T-helper 2 cell treated with Interferon-gamma antibody and Interleukin-4, amounts not matched to agents 5 μg/mL and 100 μg/mL, for 36 hours (primary cell): Measurements from ENCODE around the gene RAET1G.
"Not testable (repeated sequence)": the region's sequence is repeated elsewhere in the genome, so short reads cannot be mapped to it uniquely, and the experiment has no call there.

Source experiments
- DNase-seq: peaks from one replicate; pipeline ENCODE4 v3.0.0; 2021; ENCODE audit warnings: low spot score
- H3K27ac Mint-ChIP-seq: one replicate; pipeline ENCODE4 v1.8.0; 2021; ENCODE audit warnings: mild to moderate bottlenecking, mixed read lengths
- H3K27me3 Mint-ChIP-seq: one replicate; pipeline ENCODE4 v1.8.0; 2021; ENCODE audit warnings: low read depth, mixed read lengths
- H3K36me3 Mint-ChIP-seq: one replicate; pipeline ENCODE4 v1.8.0; 2021; ENCODE audit warnings: low read depth, mixed read lengths
- H3K4me1 Mint-ChIP-seq: one replicate; pipeline ENCODE4 v1.8.0; 2021; ENCODE audit warnings: low read depth, mixed read lengths
- H3K4me3 Mint-ChIP-seq: one replicate; pipeline ENCODE4 v1.8.0; 2022; ENCODE audit warnings: mild to moderate bottlenecking, moderate library complexity, mixed read lengths
- H3K9me3 Mint-ChIP-seq: one replicate; pipeline ENCODE4 v1.8.0; 2021; ENCODE audit warnings: mixed read lengths

Gene RAET1G

DNA sequence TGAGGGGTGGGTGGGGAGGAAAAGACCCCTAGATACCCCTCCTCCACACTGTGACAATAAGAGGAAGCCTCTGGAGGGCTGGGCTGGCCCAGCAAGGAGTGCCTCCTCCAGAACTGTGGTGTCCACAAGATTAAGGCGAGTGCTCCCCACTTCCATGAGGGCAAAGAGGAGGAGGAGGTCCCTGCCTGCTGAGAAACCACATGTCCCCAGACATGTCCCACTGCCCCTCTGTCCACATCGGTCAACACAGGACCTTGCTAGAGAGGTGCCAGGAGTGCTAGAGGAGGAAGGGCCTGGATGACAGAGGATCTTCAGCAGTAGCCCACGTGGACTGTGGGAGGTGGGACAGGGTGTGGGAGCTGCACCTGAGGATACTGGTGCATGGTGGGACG, 3.1 kb downstream of the RAET1G start:
- DNase-seq, result no peak
- H3K9me3 Mint-ChIP-seq, result no peaks in the 10 kb centered on the region
- no peak overlapping the region for H3K4me3 Mint-ChIP-seq
- no peaks in the 10 kb centered on the region for H3K36me3 Mint-ChIP-seq
- peaks cover 61% of the 10 kb centered on the region for H3K27me3 Mint-ChIP-seq
- H3K27ac Mint-ChIP-seq, result no peak overlapping the region
- peaks cover 9% of the 10 kb centered on the region for H3K4me1 Mint-ChIP-seq

DNA sequence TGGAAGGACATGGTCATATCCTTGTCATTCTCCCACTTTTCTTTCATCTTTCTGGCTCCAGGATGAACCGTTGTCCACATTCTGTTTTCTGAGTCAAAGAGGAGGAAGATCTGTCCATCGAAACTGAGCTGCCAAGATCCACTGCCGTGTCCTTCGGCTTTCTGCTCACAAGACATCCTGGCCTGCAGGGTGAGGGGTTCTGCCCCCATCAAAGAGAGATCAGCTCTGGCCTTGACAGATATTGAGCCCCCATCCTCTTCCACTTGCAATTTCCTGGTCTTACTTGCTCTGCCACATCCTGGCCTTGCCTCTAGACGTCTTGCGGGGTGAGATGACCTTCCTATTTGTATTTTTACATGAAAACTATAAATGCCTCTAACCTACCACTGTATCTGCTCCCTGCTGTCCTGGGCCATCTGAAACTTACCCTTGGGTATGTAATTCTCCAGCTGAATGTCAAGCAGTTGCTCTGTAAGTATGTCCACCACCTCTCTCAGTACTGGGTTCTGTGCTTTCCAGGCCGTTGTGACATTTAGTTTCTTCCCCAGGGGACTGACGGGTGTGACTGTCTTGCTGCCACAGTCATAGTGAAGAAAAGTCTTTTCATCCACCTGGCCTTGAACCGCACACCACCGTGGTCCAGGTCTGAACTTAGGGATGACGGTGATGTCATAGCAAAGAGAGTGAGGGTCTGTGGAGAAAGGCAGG, 3.6 kb downstream of the RAET1G start:
- not testable (repeated sequence) for H3K4me1 Mint-ChIP-seq, H3K4me3 Mint-ChIP-seq, H3K27ac Mint-ChIP-seq, H3K9me3 Mint-ChIP-seq, H3K36me3 Mint-ChIP-seq, DNase-seq
- peaks cover 60% of the 10 kb centered on the region for H3K27me3 Mint-ChIP-seq

DNA sequence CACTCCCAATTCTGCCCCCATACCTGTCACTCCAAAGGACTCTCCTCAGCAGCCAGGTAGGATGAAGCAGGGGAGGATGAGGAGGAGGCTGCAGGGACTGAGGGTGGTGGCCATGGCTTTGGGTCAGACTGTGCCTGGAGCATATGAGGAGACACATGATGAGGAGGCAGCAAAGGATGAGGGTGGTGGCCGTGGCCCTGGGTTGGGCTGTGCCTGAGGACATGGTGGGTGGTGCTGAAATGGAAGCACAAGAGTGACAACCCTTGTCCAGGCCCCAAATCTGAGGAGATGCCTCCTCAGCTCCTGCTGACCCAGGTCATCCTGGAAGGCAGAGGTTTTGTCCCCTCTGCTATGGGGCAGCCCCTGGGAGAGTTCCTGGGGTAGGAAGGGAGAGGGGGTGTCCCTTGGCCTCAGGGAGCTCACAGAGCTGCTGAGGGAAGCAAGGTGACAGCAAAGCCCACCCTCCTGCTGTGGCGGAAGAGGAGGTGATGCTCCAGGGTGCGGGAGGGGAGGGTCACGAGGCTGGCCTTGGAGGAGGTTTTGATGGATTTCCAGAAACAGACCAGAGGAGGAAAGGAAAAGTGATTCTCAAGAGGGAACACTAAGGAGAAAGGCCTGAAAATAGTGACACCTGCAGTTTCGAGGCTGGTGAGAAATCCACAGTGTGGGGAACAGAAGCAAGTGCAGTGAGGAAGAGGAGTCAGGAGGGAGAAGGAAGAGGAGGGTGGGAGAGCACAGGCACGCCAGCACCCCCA, 4.6 kb downstream of the RAET1G start:
- H3K4me3 Mint-ChIP-seq, result no peak overlapping the region
- no peak overlapping the region for H3K27ac Mint-ChIP-seq
- no peaks in the 10 kb centered on the region for H3K36me3 Mint-ChIP-seq
- H3K4me1 Mint-ChIP-seq, result peaks cover 8% of the 10 kb centered on the region
- no peaks in the 10 kb centered on the region for H3K9me3 Mint-ChIP-seq
- no peak for DNase-seq
- peaks cover 54% of the 10 kb centered on the region for H3K27me3 Mint-ChIP-seq

DNA sequence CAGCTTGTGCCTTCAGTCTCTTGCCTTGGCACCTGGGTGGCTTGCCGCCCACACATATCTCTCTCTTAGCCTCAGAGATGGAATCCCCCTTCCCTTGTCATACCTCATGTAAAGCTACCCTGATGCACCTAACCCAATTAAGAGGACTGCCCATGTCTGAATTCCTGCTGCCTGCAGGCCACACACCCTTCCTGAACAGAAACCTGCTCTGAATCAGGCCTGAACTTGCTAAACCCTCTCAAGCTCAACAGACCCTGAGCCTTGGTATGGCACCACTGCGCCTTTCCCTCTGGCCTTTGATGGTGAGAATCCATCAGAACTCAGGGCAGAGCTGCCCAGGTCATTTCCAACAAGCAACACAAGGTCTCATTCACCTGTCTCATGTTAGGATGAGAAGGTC, 5.2 kb downstream of the RAET1G start:
- Mint-ChIP-seq H3K4me1 (peaks cover 3% of the 10 kb centered on the region), H3K4me3 (no peak overlapping the region), H3K36me3 (no peaks in the 10 kb centered on the region), H3K27ac (no peak overlapping the region), H3K27me3 (peaks cover 53% of the 10 kb centered on the region), H3K9me3 (no peaks in the 10 kb centered on the region)
- DNase-seq, result no peak

DNA sequence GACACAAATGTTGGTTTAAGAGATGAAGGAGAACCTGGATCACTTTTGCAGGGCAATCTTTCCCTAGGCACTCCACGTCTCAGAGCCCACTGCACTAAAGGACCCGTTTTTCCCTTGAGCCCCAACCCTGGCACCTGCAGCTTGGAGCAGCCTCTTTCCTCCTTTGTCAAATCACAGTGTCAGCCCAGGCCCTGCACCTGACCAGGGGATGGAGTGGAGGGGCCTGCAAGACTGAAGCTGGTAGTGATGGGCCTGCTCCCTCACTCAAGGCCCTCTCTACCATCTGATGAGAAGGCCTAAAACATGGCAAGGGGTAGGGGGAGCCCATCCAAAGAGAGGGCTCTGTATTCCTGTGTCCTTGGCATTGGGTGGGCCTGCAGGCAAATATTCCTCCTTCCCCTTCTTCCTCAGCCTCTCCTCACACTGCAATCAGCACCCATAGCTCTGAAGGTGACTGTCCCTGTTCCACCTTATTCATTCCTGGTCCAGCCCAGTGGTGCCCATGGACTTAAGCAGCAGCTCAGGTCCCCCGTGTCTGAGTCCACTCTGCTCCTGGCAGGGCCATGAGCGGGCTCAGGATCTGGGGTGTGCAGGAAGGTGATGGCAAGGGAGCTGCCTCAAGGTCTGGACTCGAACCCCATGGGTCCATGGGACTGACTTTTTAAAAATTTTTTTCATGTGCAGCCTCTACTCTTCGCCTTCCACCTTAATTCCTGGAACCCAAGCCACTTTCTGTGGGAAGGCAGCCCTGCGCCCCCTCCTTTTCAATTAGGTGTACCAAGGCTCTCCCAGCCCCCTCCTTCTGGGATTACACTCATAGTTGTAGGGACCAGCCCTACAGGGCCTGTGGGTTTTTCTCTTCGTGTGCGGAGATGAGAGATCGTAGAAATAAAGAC, 6.7 kb downstream of the RAET1G start:
- no peak for DNase-seq
- Mint-ChIP-seq H3K4me3 (no peak overlapping the region), H3K27me3 (peaks cover 44% of the 10 kb centered on the region), H3K9me3 (no peaks in the 10 kb centered on the region), H3K36me3 (no peaks in the 10 kb centered on the region), H3K27ac (no peak overlapping the region), H3K4me1 (no peaks in the 10 kb centered on the region)

DNA sequence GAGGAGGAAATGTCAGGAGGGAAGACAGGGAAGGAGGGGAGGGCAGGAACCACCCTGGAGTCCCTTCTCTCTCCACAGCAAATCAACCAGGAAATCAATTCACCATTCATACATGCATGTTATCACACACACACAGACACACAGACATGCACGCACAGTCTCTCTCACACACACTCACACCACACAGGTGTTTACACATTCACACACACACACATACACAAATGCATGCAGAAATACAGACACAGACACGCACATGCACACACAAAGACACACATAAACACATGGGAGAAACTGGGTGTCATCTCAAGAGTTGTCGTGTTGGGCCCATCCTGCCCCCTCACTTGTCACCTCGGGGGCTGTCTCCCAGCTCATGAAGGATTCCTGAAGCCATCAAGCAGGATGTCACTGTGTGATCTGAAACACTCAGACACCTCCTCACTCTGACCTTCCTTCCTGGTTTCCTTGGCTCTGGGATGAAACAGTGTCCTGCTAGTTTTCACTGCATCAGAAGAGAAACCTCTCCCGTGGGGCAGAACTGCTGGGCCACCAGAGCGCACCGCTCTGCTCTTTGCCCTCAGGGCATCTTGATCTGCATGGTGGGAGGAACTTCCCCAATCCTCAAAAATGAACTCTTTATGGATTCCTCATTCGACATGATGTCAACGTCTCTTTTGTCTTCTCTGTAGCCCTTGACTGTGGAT, 9.2 kb downstream of the RAET1G start:
- DNase-seq, result no peak
- peaks cover 23% of the 10 kb centered on the region for H3K27me3 Mint-ChIP-seq
- H3K9me3 Mint-ChIP-seq, result peaks cover 3% of the 10 kb centered on the region

DNA sequence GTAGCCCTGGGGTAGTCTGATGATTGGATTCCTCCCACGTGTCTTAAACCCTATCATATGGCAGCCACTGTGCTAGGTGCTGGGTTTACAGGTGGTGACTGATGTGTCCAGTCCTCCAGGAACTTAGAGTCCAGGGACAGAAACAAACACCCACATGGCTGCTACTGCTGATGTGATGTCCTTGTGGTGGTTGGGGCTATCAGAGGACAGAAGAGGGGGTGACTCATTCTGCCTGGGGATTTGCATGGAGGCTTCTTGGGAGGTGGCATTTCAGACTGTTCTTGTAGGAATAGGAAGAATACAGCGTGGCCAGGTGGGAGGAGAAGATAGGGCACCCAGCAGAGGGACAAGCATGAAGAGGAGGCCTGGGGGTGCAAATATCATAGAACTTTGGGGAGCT, 9.8 kb downstream of the RAET1G start:
- no peaks in the 10 kb centered on the region for H3K36me3 Mint-ChIP-seq
- no peak overlapping the region for H3K27ac Mint-ChIP-seq
- no peak overlapping the region for H3K4me3 Mint-ChIP-seq
- peaks cover 19% of the 10 kb centered on the region for H3K27me3 Mint-ChIP-seq
- H3K4me1 Mint-ChIP-seq, result no peaks in the 10 kb centered on the region
- peaks cover 5% of the 10 kb centered on the region for H3K9me3 Mint-ChIP-seq
- no peak for DNase-seq

More for the DNA sequence above, 9.2 kb downstream of the RAET1G start:
- no peaks in the 10 kb centered on the region for H3K4me1 Mint-ChIP-seq
- H3K36me3 Mint-ChIP-seq, result no peaks in the 10 kb centered on the region
- H3K4me3 Mint-ChIP-seq, result no peak overlapping the region
- no peak overlapping the region for H3K27ac Mint-ChIP-seq

DNA sequence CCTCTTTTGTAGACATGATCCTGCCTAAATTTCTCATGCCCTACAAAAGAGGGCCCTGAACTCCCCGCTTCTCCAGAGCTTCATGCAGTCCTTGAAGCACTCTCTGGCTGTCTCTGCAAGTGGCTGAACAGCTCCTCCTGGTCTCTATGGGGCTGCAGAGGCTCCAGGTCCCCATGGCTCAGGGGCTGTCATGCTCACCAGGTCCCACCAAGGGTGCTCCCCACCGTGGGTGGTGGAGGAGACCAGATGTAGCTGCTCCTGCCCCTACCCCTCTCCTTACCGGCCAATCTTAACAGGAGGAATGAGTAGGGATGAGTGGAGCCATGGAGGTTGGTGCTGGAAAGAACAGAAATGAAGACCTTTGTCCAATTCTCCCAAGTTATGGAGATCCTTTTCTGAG, 10.2 kb downstream of the RAET1G start:
- DNase-seq, H3K4me1 Mint-ChIP-seq, H3K4me3 Mint-ChIP-seq, H3K27ac Mint-ChIP-seq, H3K36me3 Mint-ChIP-seq, H3K9me3 Mint-ChIP-seq: not testable (repeated sequence)
- H3K27me3 Mint-ChIP-seq, result peaks cover 17% of the 10 kb centered on the region

DNA sequence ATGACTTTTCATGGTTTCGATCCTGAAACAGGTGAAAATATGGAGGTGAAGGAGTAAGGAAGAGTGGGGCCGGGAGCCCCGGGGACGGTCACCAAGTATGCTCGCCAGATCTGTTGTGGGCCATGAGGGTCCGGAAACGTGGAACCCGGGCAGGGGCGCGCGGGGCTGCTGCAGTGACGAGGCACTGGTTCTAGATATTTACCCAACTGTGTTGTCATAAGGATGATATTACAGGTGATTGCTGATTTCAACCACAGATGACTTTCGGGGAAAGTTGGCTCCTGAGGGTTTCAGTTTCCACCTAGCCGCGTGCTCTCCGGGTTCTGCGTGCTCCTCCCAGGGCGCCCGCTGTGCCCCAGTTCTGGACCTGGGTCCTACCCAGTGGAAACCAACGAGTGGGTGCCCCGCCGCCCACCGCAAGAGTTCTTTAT, 12.2 kb downstream of the RAET1G start:
- no peak overlapping the region for H3K27ac Mint-ChIP-seq
- no peaks in the 10 kb centered on the region for H3K4me1 Mint-ChIP-seq
- H3K4me3 Mint-ChIP-seq, result no peak overlapping the region
- H3K36me3 Mint-ChIP-seq, result no peaks in the 10 kb centered on the region
- DNase-seq, result no peak
- peaks cover 9% of the 10 kb centered on the region for H3K9me3 Mint-ChIP-seq
- H3K27me3 Mint-ChIP-seq, result peaks cover 16% of the 10 kb centered on the region

DNA sequence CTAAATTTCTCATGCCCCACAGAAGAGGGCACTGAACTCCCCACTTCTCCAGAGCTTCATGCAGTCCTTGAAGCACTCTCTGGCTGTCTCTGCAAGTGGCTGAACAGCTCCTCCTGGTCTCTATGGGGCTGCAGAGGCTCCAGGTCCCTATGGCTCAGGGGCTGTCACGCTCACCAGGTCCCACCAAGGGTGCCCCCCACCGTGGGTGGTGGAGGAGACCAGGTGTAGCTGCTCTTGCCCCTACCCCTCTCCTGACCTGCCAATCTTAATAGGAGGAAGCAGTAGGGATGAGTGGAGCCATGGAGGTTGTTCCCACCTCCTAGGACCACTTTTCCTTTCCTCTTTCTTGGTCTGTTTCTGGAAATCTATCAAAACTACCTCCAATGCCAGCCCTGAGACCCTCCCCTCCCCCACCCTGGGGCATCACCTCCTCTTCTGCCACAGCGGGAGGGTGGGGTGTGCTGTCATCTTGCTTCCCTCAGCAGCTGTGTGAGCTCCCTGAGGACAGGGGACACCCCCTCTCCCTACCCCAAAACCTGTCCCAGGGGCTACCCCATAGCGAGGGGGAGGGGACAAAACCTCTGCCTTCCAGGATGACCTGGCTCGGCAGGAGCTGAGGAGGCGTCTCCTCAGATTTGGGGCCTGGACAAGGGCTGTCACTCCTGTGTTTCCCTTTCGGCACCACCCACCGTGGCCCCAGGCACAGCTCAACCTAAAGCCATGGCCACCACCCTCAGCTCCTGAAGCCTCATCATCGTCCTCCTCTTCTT, 13.0 kb downstream of the RAET1G start:
- Mint-ChIP-seq H3K27ac (no peak overlapping the region), H3K4me1 (no peaks in the 10 kb centered on the region), H3K9me3 (peaks cover 9% of the 10 kb centered on the region), H3K4me3 (no peak overlapping the region), H3K27me3 (peaks cover 16% of the 10 kb centered on the region), H3K36me3 (no peaks in the 10 kb centered on the region)
- no peak for DNase-seq

DNA sequence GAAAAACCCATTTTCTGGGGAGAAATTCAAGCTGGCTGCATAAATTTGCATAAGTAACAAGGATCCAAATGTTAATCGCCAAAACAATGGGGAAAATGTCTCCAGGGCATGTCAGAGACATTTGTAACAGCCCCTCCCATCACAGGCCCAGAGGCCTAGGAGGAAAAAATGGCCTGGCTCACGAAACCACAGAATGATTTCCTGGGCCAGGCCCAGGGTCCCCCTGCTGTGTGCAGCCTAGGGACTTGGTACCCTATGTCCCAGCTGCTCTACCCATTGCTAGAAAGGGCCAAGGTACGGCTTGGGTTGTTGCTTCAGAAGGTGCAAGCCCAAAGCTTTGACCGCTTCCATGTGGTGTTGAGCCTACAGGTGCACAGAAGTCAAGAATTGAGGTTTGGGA, 14.4 kb downstream of the RAET1G start:
- peaks cover 10% of the 10 kb centered on the region for H3K27me3 Mint-ChIP-seq
- H3K36me3 Mint-ChIP-seq, H3K9me3 Mint-ChIP-seq, DNase-seq, H3K4me1 Mint-ChIP-seq, H3K27ac Mint-ChIP-seq, H3K4me3 Mint-ChIP-seq: not testable (repeated sequence)

DNA sequence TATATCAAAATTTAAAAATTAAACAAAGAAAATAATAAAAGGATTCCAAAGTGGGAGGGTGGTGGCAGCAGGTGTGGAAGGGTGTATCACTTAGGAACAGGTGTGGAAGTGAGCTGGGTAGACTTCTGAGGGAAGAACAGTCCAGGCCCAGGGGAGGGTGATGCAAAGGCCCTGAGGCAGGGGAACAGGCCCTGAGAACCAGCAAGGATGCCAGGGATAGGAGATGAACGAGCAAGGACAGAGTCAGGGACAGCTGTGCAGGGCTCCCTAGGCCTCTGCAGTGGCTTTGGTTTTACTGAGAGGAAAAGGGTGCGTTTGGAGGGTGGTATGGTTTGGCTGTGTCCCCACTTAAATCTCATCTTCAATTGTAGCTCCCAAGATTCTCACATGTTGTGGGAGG, 15.6 kb downstream of the RAET1G start:
- H3K9me3 Mint-ChIP-seq, result peaks cover 9% of the 10 kb centered on the region
- no peaks in the 10 kb centered on the region for H3K4me1 Mint-ChIP-seq

DNA sequence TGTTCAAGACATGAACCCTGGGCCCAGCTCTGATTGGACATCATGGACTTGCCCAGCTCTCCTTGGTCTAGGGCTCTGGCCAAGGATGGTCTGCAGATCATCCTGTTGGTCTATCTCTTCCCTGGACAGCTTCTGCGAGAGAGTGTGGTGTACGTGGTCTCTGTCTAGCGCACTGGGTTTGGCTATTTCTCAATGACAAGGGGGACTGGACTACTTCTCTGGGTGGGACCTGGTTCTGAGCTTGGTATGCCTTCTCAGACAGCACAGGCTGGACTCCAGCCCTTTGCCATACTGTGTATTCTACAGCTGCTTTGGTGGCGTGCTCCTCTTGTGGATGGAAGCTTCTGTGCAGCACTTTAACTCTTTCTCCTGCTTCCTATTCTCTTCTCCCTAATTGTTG, 16.5 kb downstream of the RAET1G start:
- H3K27ac Mint-ChIP-seq, result no peak overlapping the region
- H3K4me3 Mint-ChIP-seq, result no peak overlapping the region
- DNase-seq, result no peak
- no peaks in the 10 kb centered on the region for H3K36me3 Mint-ChIP-seq
- H3K27me3 Mint-ChIP-seq, result peaks cover 13% of the 10 kb centered on the region
- no peaks in the 10 kb centered on the region for H3K4me1 Mint-ChIP-seq
- H3K9me3 Mint-ChIP-seq, result peaks cover 9% of the 10 kb centered on the region

More for the DNA sequence above, 15.6 kb downstream of the RAET1G start:
- Mint-ChIP-seq H3K27me3 (peaks cover 14% of the 10 kb centered on the region), H3K27ac (no peak overlapping the region), H3K36me3 (no peaks in the 10 kb centered on the region), H3K4me3 (no peak overlapping the region)
- no peak for DNase-seq
